SK-N-MC (cell line): ENCODE data around the gene STRBP.

Experiments used
- EZH2 ChIP-seq: fragments of 200-600 bp; sonication (generic); IDR thresholded peaks from one replicate; pipeline ENCODE4 v1.6.1; 2017; ENCODE audit warnings: antibody characterized with exemption
- FOXP2 ChIP-seq: optimal IDR thresholded peaks from 2 replicates; pipeline ENCODE3; 2011; ENCODE audit warnings: mild to moderate bottlenecking, moderate library complexity; ENCODE audit not compliant: insufficient read depth; ENCODE audit errors: extremely low read length, control extremely low read depth
- POLR2AphosphoS5 ChIP-seq: IDR thresholded peaks from 2 replicates; pipeline ENCODE4 v1.6.1; 2012; ENCODE audit warnings: mild to moderate bottlenecking, low read depth, low read length, borderline replicate concordance

- TF ChIP-seq EZH2, result no peak
- no peak for TF ChIP-seq POLR2AphosphoS5
- TF ChIP-seq FOXP2, result no peak
Observed at GRCh38 chr9:123315635-123316034, 47.2 kb upstream of the STRBP start.
